Type B pancreatic cell (in vitro differentiated cells): ENCODE measurements around the gene TUBGCP6. TPM values are rescaled to one million over a fixed set of nuclear protein-coding genes. Genes with fewer than 3 reads are reported as not detected.

ENCODE experiments used
- DNase-seq: peaks from one replicate; pipeline ENCODE4 v3.0.0; 2021; ENCODE audit warnings: mixed read lengths; ENCODE audit not compliant: unreplicated experiment; ENCODE audit errors: extremely low spot score
- H3K27ac Mint-ChIP-seq: 2 replicates; pipeline ENCODE4 v1.8.0; 2021; ENCODE audit warnings: mild to moderate bottlenecking, mixed read lengths
- H3K27me3 Mint-ChIP-seq: 2 replicates; pipeline ENCODE4 v1.8.0; 2021; ENCODE audit warnings: mixed read lengths
- H3K36me3 Mint-ChIP-seq: 2 replicates; pipeline ENCODE4 v1.8.0; 2021; ENCODE audit warnings: mixed read lengths
- H3K4me1 Mint-ChIP-seq: one replicate; pipeline ENCODE4 v1.8.0; 2021; ENCODE audit warnings: mixed read lengths; ENCODE audit not compliant: unreplicated experiment
- H3K4me3 Mint-ChIP-seq: 2 replicates; pipeline ENCODE4 v1.8.0; 2021; ENCODE audit warnings: mild to moderate bottlenecking, mixed read lengths
- H3K9me3 Mint-ChIP-seq: 2 replicates; pipeline ENCODE4 v1.8.0; 2021; ENCODE audit warnings: mixed read lengths
- total RNA-seq: library from RNA; stranded (reverse); gene quantifications from 2 replicates; pipeline ENCODE4 v1.2.1, GENCODE V29; 2021; ENCODE audit warnings: low replicate concordance
- TF ChIP-seq, protein P1 (sequence below): fragments of 200-600 bp; sonication (generic); conservative IDR thresholded peaks from 2 replicates; pipeline ENCODE4 v1.5.0; 2021; ENCODE audit warnings: antibody characterized with exemption, mild to moderate bottlenecking

Gene TUBGCP6
- total RNA-seq, 1 donor from 2014 or later = 51.4 TPM

DNA sequence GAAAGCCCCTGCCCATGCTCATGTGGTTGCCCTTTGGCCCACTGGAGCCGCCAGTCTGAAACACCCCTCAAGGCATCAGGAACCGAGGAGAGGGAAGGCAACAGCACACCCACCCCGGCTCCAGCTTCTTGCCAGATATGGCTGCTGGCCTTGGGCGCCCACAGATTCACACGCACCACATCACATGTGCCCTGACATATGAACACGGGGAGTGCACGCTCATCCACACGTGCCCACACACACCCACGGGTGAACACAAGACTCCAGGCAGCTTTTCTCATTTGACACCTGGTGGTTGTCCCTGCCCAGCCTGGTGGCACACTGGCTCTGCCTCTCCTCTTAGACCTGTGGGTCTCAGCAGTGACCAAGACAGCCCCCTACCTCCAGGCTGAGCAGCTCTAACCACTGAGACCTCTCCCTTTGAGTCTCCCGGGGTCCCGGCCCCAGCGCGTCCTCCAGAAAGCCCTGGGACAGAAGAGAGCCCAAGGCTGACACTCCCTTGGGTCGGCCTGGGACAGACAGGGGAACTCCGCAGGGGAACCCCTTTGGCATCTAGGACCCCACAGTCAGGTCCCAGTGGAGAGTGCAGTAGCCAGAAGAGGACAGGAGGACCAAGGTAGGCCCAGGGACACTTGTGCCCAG is 19.4 kb upstream of the TUBGCP6 start:
- H3K4me3 Mint-ChIP-seq = no peak overlapping the region
- H3K9me3 Mint-ChIP-seq = no peaks in the 10 kb centered on the region
- H3K27me3 Mint-ChIP-seq = peaks cover 26% of the 10 kb centered on the region
- peaks cover 5% of the 10 kb centered on the region for H3K4me1 Mint-ChIP-seq
- TF ChIP-seq, protein P1, sequence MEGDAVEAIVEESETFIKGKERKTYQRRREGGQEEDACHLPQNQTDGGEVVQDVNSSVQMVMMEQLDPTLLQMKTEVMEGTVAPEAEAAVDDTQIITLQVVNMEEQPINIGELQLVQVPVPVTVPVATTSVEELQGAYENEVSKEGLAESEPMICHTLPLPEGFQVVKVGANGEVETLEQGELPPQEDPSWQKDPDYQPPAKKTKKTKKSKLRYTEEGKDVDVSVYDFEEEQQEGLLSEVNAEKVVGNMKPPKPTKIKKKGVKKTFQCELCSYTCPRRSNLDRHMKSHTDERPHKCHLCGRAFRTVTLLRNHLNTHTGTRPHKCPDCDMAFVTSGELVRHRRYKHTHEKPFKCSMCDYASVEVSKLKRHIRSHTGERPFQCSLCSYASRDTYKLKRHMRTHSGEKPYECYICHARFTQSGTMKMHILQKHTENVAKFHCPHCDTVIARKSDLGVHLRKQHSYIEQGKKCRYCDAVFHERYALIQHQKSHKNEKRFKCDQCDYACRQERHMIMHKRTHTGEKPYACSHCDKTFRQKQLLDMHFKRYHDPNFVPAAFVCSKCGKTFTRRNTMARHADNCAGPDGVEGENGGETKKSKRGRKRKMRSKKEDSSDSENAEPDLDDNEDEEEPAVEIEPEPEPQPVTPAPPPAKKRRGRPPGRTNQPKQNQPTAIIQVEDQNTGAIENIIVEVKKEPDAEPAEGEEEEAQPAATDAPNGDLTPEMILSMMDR = no peak
- no peak for DNase-seq
- no peak overlapping the region for H3K27ac Mint-ChIP-seq
- no peaks in the 10 kb centered on the region for H3K36me3 Mint-ChIP-seq

GRCh38 chr22:50262973-50263617 is 18.3 kb upstream of the TUBGCP6 start:
- peaks cover 17% of the 10 kb centered on the region for H3K27me3 Mint-ChIP-seq
- no peak overlapping the region for H3K4me3 Mint-ChIP-seq
- no peak overlapping the region for H3K27ac Mint-ChIP-seq
- peaks cover 5% of the 10 kb centered on the region for H3K4me1 Mint-ChIP-seq
- no peak for DNase-seq
- TF ChIP-seq, protein P1 = no peak
- H3K36me3 Mint-ChIP-seq = no peaks in the 10 kb centered on the region
- H3K9me3 Mint-ChIP-seq = no peaks in the 10 kb centered on the region

GRCh38 chr22:50262460-50262911 is 17.7 kb upstream of the TUBGCP6 start:
- Mint-ChIP-seq H3K4me3 (peak overlapping the region; percentile 78), H3K9me3 (no peaks in the 10 kb centered on the region), H3K27me3 (peaks cover 16% of the 10 kb centered on the region), H3K4me1 (peaks cover 5% of the 10 kb centered on the region), H3K36me3 (no peaks in the 10 kb centered on the region), H3K27ac (no peak overlapping the region)
- TF ChIP-seq, protein P1 = no peak
- no peak for DNase-seq

- peaks cover 5% of the 10 kb centered on the region for H3K4me1 Mint-ChIP-seq
- DNase-seq = no peak
- H3K27me3 Mint-ChIP-seq = peaks cover 16% of the 10 kb centered on the region
- H3K9me3 Mint-ChIP-seq = no peaks in the 10 kb centered on the region
- TF ChIP-seq, protein P1 = no peak
- peak within 1 kb of the TSS; percentile 78 for H3K4me3 Mint-ChIP-seq
- H3K36me3 Mint-ChIP-seq = no peaks in the 10 kb centered on the region
- no peak within 1 kb of the TSS for H3K27ac Mint-ChIP-seq
Observed at GRCh38 chr22:50261615-50262459, 17.0 kb upstream of the TUBGCP6 start, which contains the start of gene MAPK12. Gene MAPK12 (minus strand): TSS chr22:50261683. CDS start chr22:50261509, 174 bp downstream.

- no peaks in the 10 kb centered on the region for H3K9me3 Mint-ChIP-seq
- no peak overlapping the region for H3K27ac Mint-ChIP-seq
- no peak for DNase-seq
- peaks cover 5% of the 10 kb centered on the region for H3K4me1 Mint-ChIP-seq
- H3K4me3 Mint-ChIP-seq = peak overlapping the region; percentile 73
- TF ChIP-seq, protein P1 = no peak
- no peaks in the 10 kb centered on the region for H3K36me3 Mint-ChIP-seq
- H3K27me3 Mint-ChIP-seq = peaks cover 13% of the 10 kb centered on the region
Observed at GRCh38 chr22:50260801-50261614, 16.2 kb upstream of the TUBGCP6 start.
